Epidermal melanocyte (primary cell): ENCODE data around the gene SH2B2.
"Not testable (repeated sequence)": the region's sequence is repeated elsewhere in the genome, so short reads cannot be mapped to it uniquely, and the experiment has no call there.

Experiments
- DNase-seq: peaks from one replicate; pipeline ENCODE4 v3.0.0; 2011; ENCODE audit warnings: low spot score; ENCODE audit not compliant: insufficient read length

Gene SH2B2

DNA sequence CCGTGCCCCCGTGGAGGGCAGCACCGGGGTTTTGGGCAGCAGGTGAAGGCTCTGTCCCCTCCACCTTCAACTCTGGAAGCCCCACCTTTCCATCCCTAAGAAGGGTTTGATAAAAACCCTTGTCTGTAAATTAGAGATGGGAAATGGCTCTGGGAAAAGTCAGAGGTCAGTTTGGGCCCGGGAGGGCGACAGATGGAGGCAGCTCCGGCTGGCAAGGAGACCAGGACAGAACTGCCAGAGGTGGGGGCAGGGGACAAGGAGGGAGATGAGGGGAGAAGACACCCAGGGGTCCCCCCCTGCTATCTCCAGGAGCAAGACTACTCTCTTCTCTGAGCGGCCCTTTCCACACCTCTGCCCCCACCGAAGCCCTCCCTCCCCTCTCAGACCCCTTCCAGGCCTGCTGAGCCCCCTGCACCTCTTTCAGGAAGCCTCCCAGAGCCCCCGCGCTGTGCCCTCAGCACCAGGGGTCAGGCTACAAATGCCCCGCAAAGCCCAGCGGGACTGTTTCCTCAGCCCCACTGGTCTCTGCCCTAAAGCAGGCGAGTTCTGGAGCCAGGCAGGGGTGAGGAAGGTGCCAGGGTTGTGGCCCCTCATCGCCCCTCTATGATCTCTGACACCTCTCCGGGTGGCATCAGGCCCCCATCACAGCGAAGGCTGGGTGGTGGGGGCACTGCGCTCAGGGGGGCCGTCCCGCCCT lies 980 bp upstream of the SH2B2 start:
- no peak for DNase-seq

- DNase-seq = no peak
These were observed 678 bp downstream of the SH2B2 start for GRCh38 chr7:102287111-102287980.

- DNase-seq = no peak
These were observed 1.3 kb downstream of the SH2B2 start for GRCh38 chr7:102287981-102288278.

- DNase-seq = no peak
These were observed 1.7 kb downstream of the SH2B2 start for GRCh38 chr7:102288285-102288930.

- DNase-seq = no peak
These were observed 2.4 kb downstream of the SH2B2 start for GRCh38 chr7:102289057-102289456.

GRCh38 chr7:102291056-102291915 lies 4.6 kb downstream of the SH2B2 start:
- DNase-seq = no peak

DNA sequence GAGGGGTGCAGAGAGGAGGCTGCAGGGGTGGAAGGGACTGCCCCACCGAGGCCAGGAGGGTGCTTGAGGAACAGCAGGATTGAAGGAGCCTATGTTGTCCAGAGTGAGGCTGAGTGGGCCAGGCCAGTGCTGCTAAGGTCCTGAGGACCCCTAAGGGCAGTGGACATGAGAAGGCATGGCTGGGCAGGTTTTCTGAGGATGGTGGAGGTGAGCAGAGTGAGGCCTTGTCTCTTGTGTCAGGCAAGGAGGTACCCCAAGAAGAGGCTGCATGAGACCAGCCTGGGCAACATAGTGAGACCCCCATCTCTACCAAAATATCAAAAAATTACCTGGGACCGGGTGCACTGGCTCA lies 5.2 kb downstream of the SH2B2 start:
- no peak for DNase-seq

DNA sequence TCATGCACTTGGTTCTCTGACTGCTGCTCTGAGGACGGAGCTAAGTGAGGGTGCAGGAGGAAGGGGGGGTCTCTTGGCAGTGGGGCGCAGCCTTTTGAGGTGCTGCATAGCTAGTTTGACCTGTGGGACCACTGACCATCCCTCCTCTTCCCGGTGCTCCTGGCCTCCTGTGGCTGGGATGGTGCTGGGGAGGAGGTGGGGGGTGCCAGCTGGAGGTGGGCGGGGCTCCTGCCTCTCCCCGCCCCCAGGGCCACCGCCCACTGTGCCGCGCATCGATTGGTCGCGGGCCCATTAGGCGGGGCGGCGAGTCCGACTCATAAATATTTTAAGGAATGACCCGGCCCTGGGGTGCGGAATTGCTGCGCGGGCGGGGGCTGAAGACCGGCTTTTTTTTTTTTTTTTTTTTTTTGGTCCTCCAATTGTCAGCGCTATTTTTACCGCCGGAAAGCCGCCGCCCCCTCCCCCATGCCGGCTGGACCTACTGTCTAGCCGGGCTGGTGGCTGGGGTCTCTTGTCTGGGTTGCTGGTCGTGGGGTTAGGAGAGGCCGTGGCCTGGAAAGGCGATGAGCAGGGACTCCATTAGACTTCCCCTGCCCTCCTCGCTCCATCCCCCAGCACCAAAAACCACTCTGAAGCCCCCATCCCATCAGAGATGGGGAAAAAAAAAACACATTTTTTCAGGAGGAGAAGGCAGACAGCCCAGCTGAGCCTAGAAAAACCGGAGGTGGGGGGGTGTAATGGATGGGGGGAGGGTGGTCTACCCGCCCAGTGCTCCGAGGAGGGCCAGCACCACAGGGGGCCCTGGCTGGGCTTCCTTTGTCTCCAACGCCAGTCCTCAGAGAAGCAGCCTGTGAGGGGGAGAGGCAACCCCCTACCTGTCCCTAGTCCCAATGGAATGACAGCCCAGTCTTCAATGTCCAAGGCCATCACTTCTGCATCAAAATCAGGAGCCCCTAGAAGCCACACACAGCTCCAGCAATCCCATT lies 6.4 kb downstream of the SH2B2 start:
- no peak for DNase-seq

DNA sequence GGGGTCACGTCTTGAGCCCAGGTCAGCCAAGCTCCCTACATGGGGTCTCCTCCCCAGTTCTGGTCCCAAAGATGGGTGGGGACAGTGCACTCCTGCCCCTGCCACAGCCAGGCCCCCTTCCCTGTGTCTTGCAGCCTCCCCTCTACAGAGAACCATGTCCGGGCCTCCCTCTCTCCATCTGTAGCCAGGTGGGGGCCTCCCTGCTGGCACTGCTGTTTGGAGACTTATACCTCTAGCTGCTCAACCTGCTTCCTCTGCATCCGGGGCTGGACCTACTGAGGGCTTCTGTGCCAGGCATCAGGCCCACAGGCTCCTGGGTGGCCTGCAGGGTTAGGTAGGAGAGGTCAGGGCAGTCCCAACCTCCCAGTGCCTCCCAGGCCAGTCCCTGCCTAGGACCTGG lies 7.9 kb downstream of the SH2B2 start:
- DNase-seq = no peak

DNA sequence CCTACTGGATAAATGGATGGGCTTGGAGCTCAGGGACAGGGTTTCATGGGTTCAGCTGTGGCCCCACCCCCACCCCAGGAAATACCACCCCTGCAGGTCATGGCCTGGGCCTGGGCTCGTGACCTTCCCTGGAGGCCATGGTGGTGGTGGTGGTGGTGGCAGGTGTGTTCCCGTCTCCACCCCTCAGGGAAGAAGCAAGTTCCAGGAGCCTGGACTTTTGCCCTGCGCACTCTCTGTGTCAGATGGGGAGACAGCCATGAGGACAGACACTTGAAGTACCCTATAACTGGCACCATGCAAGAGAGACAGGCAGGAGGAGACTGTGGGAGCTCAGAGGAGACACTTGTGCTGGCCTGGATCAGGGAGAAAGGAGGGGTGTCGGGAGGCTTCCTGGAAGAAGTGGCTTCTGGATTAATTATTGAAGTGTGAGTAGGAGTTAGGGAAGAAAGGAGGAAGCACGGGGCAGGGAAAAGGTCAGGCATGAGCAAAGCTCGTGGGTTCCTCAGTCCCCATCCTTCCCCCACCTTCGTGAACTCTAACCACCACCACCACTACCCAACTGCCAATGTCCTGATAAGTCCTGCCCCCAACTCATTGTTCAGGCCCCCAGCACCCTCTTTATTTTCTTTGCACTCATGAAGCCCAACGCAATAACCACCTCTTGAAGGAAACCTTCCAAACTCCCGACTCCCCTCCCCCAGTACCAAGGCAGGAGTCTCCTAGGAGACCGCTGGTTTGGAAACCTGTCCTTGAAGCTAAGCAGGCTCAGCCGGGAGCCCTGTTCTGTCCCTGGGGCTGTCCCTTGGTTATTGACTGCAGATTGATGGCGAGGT lies 8.9 kb downstream of the SH2B2 start:
- DNase-seq = no peak

DNA sequence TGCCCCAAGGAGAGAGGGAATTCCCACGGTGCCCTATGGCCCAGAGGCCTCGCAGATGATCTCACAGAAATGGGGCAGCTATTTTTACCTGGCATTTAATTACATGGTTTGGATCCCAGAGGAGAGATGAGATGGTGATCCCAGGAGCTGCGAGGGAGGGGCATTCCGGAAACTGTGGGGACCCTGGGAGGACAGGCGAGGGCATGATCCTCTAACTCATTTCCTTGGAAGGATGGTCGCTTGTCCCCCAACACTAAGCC lies 9.4 kb downstream of the SH2B2 start:
- no peak for DNase-seq

GRCh38 chr7:102296514-102296913 lies 9.8 kb downstream of the SH2B2 start:
- no peak for DNase-seq

DNA sequence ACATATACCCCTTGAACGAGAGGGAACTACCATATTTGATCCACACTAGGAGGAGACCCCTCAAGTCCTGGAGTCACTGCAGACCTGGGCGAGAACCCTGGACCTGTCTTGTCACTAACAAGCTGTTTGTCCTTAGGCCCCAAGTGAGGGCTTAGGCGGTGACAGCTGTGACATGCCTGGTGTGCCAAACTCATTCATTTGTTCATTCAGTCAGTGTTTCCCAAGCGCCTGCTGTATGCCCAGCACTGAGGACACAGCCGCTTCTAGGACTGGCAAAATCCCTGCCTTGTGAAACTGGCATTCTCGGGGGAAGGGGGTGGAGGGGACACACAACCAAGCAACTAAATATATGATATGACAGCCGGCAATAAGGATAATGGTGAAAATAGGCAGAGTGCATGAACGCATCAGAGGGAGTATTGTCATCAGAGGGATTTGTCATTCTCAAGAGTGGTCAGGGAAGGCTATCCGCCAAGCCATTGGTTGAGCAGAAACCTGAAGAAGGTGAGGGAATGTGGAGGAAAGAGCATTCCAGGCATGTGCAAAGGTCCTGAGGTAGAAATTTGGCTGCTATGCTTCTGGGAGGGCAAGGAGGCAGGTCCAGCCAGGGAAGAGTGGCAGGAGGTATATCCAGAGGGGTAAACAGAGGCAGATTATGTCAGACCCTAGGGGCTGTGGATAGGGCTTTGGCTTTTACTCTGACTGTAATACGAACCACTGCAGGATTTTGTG lies 11.0 kb downstream of the SH2B2 start:
- no peak for DNase-seq

GRCh38 chr7:102300643-102301221 lies 14.1 kb downstream of the SH2B2 start:
- no peak for DNase-seq

DNA sequence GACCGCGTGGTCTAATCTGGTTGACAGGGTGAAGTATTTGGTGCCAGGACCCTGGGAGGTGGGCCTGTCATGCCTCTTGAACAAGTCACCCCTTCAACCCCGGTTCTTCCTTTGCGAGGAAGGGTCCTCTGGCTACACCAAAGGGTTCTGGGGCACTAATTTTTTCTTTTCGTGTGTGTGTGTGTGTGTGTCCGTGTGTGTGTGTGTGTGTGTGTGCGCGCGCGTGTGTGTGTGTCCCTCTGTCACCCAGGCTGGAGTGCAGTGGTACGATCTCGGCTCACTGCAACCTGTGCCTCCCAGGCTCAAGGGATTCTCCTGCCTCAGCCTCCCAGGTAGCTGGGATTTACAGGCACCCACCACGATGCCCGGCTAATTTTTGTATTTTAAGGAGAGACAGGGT lies 14.7 kb downstream of the SH2B2 start:
- not testable (repeated sequence) for DNase-seq

DNA sequence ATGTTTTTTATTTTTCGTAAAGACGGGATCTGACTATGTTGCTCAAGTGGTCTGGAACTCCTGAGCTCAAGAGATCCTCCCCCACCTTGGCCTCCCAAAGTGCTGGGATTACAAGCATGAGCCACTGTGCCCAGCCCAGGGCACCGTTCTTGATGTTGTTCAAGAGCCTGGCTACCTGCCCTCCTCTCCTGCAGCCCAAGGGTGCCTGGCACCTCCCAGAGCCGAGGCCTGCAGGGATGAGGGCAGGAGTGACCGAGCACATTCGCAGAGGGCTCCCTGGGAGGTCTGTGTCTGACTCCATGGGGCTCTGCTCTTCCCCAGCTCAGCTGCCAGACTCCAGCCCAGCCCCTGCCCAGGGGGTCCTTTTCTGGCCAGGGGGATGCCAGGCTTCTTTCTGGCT lies 15.4 kb downstream of the SH2B2 start:
- no peak for DNase-seq

DNA sequence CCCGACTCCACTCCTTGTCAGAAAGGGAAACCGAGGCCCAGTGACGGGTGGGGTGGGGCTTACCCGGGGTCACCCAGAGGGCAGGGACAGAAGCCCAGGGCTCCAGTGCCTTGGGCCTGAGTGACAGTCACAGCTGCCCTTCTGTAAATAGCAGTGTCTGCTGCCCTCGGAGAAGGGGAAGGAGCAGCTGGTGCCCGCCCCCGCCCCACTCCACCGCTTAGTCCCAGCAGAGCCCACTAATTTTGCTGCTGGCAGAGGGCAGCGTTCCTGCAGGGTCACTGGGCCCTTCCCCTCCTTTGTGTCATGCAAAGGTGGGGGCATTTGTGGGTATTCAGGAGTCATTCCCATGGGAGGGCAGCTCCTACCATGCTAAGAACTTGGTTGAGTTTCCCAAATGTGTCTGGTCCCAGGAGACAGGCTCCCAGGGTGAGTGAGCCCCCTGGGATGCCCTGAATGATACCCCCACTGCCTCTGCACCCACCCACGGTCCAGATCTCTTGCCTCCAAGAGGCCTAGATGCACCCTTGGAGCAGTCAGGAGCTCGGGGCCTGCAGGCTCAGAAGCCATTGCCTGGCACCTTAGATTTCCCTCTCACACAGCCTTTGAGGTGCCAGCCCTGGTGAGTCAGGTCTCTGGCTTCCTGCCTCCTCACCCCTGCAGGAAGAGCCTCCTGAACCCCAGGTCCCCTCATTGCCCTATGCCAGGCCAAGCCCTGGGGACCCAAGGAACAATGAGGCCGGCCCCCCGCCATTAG lies 17.2 kb downstream of the SH2B2 start:
- DNase-seq = no peak

- no peak for DNase-seq
These were observed 18.0 kb downstream of the SH2B2 start for GRCh38 chr7:102304668-102305067.
